ENCODE data around the gene ACER1.

- TF ChIP-seq CTCF (IDR thresholded peaks at IDR 0.05 in 4 of 5, conservative IDR thresholded peaks at IDR 0.05 in 1 of 5) = no peak
- no peak for TF ChIP-seq POLR2A (IDR thresholded peaks at IDR 0.05)
These were observed 58.2 kb downstream of the ACER1 start for GRCh38 chr19:6275170-6275744.
